DMS153 (cell line): Measurements from ENCODE around the gene SPAG16.
A peak's percentile ranks its signal among the peaks of the same experiment; 100 is the strongest.

Experiments used
- DNase-seq: peaks from one replicate; lab custom pipeline; 2025; lab: John Stamatoyannopoulos, UW

Gene SPAG16

GRCh38 chr2:213806125-213806726, 522.0 kb downstream of the SPAG16 start:
- peak; percentile 9 for DNase-seq

DNA sequence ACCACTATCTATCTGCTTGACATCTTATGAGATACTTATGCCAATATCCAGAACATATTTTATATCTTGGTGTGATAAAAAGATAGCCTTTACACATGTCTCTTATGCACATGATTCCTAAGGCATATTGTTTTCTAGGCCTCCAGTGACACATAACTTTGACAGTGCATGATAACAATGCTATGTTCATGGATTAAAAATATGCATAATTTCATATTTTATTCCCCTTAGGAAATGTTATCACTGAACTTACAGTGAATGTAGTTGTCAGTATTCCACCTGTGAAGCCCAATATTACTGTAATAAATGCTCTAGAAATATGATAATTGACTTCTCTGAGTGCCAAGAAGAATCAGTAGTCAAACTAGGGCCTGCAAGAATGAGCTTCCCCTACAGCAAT, 532.3 kb downstream of the SPAG16 start:
- no peak for DNase-seq

DNA sequence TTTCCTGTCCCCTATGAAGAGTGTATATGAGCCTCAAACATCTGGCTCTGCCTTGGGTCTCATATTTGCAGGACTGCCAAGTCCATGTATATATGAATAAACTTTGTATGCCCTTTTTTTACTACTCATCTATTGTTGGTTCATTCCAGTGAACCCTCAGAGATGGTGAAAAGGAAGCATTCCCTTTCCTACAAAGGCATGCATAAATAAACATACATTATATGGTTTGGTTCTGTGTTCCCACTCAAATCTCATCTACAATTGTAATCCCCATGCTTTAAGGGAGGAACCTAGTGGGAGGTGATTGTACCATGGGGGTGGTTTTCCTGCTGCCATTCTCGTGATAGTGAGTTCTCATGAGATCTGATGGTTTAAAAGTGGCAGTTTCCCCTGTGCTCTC, 534.2 kb downstream of the SPAG16 start:
- no peak for DNase-seq

DNA sequence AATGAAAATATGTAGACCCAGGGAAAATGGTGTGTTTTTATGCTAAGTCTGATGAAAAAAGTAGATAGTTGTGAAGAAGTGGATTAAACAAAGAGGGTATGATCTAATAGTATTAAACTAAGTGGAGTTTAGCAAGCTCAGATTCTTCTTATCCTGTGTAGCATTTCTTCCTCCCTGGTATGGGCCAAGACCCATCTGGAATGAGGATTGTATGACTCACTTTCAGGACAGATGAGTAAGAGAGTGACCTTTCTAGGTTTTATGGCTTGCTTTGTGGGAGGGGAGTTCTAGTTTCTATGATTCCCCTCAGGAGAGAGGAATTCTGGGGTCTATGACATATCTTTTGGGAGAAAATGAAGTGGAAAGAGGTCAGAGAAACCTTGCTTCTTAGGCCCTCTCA, 550.1 kb downstream of the SPAG16 start:
- no peak for DNase-seq

- DNase-seq = no peak
Measured at GRCh38 chr2:213834746-213835145, 550.5 kb downstream of the SPAG16 start.

DNA sequence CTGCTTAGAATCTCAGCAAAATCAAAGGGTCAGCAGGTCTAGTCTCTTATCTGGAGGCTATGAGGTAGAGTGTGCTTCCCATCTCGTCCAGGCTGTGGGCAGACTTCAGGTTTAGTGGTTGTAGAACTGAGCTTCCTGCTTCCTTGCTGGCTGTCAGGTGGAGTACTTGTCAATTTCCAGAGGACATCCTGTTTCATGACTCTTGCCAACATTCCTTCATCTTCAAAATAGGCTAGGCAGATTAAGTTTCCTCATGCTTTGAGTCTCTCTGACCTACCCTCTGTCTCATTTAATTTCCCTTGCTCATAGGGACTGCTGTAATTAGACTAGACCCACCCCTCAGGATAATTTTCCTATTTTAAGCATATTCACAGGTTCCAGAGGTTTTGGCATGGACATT, 562.6 kb downstream of the SPAG16 start:
- no peak for DNase-seq

DNA sequence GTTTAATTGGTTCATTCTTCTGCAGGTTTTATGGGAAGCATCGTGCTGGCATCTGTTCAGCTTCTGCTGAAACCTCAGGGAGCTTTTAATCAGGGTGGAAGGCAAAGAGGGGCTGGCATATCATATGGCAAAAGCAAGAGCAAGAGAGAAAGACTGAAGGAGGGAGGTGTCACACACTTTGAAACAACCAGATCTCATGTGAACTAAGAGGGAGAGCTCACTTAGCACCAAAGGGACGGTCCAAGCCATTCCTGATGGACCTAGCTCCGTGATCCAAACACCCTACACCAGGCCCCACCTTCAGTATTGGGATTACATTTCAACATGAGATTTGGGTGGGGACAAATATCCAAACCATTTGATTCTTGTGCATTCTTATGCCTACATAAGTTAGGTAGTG, 563.1 kb downstream of the SPAG16 start:
- DNase-seq = no peak

- DNase-seq = no peak
Measured at GRCh38 chr2:213848631-213849030, 564.4 kb downstream of the SPAG16 start.

DNA sequence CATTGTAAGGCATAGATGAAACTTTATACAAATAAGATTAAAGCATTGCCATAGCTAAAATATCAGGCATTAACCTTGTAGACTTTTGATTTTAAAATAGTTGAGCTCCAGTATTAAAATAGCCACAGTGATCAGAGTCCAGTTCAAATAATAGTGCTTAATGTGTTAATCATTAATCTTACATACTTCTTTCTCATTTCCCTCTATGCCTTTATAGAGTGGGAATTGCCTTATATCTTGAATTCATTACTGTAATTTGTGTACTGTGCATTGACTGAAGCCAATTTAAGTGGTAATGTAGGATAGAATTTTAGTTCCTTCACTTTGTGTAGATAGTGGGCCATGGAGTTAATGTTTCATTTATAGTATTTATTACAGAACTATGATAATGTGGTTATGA, 577.4 kb downstream of the SPAG16 start:
- DNase-seq = no peak

DNA sequence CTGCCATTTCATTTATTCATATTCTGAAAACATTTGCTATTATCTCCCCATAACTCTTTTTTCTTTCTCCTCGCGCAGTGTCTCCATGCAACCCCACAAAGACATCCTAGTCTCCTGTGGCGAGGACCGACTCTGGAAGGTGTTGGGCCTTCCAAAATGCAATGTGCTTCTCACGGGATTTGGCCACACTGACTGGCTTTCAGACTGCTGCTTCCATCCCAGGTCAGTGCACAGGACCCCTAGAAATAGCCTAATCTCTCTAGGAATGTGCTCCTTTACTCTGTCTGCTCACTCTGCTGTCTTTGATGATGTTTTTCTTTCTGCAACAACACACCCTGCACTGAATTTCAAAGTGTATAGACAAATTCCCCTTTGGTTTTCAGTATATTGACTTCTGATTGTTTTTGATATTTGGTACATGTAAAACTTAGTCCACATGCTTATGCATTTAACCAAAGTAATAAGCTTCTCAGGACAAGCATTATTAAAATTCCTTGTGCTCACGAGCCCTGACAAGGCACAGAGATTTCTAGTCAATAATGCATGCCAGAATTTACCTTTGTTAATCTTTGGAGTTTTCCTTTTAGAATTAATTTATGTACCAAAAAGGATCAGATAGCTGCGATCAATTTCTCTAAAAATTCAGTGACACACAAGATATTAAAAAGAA, 578.3 kb downstream of the SPAG16 start:
- no peak for DNase-seq

DNA sequence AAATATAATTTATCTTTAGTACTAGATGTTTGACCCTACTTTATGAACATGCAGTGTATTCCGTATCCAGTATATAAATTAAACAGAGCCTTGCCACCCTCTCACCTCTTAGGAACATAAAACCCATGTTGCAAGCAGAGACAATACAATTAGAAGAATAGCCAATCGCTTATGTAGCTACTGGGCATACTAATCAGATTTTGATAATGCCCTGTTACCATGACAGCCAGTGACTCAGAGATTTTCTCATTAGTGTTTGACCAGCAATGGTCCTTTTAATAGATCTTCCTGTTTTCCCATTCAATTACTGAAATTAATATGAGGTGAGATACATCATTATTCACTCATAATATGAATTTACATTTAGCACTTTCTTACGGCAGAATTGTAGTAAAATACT, 579.3 kb downstream of the SPAG16 start:
- no peak for DNase-seq

- no peak for DNase-seq
Measured at GRCh38 chr2:213868526-213868925, 584.3 kb downstream of the SPAG16 start.

DNA sequence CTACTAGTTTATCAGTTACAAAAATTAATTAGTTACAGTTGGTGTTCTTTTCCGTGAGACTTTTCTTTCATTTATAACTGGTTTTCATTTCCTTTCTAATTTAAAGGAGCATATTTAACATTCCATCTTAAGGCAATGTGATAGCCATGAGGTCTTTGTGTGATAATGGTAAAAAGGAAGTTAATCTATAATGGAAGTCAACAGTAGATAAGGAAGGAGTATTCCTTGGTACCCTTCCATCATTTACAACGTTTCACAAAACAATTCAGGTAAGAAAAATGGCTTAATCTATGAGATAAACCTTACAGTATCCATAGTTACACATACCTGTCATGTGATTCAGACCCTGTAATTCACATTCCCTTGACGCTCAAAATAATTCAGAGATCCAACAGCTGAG, 601.2 kb downstream of the SPAG16 start:
- no peak for DNase-seq

- no peak for DNase-seq
Measured at GRCh38 chr2:213914510-213914909, 630.2 kb downstream of the SPAG16 start.

GRCh38 chr2:213920014-213920413, 635.8 kb downstream of the SPAG16 start:
- DNase-seq = no peak

DNA sequence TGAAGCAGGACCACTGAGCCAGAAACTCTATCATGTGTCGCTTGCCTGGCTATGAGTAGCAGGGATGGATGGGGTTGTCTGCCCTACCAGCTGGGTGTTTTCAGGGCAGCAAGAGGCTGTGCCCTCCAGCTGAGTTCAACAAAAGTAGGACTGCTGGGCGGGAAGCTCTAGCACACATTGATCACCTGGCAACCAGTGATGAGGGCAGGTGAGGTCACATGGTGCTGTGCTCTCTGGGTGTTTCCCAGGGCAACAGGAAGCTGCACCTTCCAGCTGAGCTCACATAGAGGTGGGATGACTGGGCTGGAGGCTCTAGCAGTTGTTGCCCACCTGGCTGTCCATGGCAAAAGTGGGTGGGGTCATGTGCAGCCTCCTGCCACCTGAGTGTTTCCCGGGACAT, 639.3 kb downstream of the SPAG16 start:
- peak; percentile 86 for DNase-seq

DNA sequence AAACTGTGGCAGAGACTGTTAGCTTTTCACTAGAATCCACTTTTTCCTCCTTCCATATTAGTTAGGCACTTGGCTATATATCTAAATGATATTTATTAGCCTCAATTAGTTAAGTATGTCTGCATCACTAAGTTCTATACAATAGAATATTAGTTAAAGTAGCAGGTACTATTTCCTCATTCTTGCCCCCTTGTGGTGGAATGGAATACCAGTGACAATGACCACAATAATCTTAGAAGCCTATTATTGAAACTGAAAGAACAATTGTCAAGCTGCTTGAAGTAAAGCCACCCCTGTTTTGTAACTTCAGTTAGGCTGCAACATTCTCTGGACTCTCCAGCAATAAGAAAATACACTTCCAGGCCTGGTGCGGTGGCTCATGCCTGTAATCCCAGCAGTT, 650.3 kb downstream of the SPAG16 start:
- no peak for DNase-seq

DNA sequence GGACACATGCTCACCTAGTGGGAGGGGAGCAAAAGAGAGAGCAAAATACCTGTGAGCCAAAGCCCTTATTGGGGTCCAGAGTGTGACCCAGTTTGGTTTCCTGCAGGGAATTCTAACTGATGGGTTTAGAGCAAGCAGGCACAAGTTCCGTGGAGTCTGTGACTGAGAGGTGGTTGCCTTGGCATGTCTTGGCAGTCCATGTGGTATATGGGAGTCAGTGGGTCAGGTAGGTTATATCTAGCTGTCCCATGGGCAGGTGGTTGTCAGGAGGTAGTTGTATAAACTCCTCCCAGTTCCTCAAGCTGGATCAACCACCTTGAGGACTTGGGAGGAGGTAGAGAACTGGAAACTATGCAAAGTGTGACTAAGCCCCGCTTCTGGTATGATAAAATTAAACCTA, 673.8 kb downstream of the SPAG16 start:
- DNase-seq = no peak

DNA sequence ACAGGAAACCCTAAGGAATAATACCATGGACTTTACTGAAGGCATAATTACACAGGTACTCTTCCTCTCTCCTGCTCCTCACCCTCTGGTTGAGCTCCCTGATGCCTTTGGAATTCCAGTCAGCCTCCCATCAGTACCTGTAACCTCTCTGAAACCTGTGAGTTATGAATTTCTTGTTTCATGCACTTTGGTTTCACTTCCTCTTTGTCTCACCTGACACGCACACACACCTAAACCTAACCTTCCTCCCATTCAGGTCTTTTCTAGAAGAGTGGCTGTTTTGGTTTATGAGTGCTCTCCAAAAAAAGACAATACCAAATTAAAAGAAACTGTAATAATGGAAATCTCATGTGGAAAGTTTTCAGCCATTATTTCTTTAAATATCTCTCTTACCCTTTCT, 675.3 kb downstream of the SPAG16 start:
- no peak for DNase-seq

GRCh38 chr2:213971536-213971935, 687.3 kb downstream of the SPAG16 start:
- DNase-seq = no peak

DNA sequence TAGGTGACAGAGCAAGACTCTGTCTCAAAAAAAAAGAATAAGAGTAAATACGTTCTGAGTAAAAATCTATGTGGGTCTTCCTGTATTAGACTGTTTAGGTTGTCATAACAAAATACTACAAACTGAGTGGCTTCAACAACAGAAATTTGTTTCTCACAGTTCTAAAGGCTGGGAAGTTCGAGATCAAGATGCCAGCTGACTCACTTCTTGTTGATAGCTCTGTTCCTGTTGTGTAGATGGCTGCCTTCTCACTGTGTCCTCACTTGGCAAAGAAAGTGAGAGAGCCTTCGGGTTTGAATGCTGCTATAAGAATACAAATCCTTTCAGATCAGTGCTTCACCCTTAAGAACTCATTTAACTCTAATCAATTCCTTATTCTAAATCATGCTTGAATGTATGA, 696.6 kb downstream of the SPAG16 start:
- no peak for DNase-seq

- DNase-seq = no peak
Measured at GRCh38 chr2:213989207-213989606, 704.9 kb downstream of the SPAG16 start.

DNA sequence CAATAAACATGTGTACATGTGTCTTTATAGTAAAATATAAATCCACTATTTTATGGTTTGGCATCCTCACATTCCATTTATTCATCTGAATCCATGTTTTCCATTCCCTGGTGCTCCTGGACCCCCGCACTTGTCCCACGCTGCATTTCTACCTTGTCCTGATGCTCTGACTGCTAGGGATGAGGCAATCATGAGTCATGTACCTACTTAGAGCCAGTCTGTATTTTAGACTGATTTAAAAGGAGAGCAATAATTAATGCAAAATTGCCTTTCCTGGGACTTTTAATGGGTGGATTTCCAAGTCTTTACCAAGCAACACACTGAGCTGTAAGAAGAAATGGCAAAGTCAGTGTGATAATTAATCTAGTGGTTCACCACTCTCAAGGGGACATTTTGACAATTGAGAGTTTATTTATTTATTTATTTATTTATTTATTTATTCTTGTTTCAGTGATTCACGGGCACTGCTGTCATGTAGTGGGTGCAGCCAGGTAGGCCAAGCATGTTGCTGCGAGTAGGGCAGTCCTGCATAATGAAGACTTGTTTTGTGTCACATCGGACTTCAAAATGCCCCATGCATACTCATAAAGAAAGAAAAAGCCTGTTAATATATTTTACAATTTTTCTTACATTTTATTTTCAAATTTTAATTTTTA, 707.3 kb downstream of the SPAG16 start:
- no peak for DNase-seq
